ENCODE measurements around the gene TLCD3B.
A peak's percentile ranks its signal among the peaks of the same experiment; 100 is the strongest.
"Not testable (repeated sequence)": the region's sequence is repeated elsewhere in the genome, so short reads cannot be mapped to it uniquely, and the experiment has no call there.

The TLCD3B gene

GRCh38 chr16:30060836-30061554, 29.9 kb upstream of the TLCD3B start:
- no peak for DNase-seq

GRCh38 chr16:30060346-30060745, 29.3 kb upstream of the TLCD3B start:
- no peak for DNase-seq

GRCh38 chr16:30054959-30055553, 24.0 kb upstream of the TLCD3B start:
- DNase-seq: peak; percentile 52

GRCh38 chr16:30054451-30054850, 23.4 kb upstream of the TLCD3B start:
- no peak for DNase-seq

GRCh38 chr16:30053376-30054015, 22.4 kb upstream of the TLCD3B start:
- no peak for DNase-seq

- DNase-seq: peak; percentile 90
These were observed 21.8 kb upstream of the TLCD3B start for GRCh38 chr16:30052671-30053372.

GRCh38 chr16:30051518-30051917, 20.4 kb upstream of the TLCD3B start:
- DNase-seq: no peak

GRCh38 chr16:30049871-30050270, 18.8 kb upstream of the TLCD3B start:
- DNase-seq: no peak

- DNase-seq: no peak
These were observed 15.5 kb upstream of the TLCD3B start for GRCh38 chr16:30046588-30046987.

GRCh38 chr16:30046178-30046577, 15.1 kb upstream of the TLCD3B start:
- no peak for DNase-seq

- DNase-seq: peak; percentile 49
These were observed 10.8 kb upstream of the TLCD3B start for GRCh38 chr16:30041841-30042240.

GRCh38 chr16:30040690-30041089, 9.6 kb upstream of the TLCD3B start:
- DNase-seq: not testable (repeated sequence)

GRCh38 chr16:30040221-30040620, 9.2 kb upstream of the TLCD3B start:
- DNase-seq: no peak

GRCh38 chr16:30033270-30033669, 2.2 kb upstream of the TLCD3B start:
- no peak for DNase-seq

GRCh38 chr16:30032083-30032819, 1.2 kb upstream of the TLCD3B start:
- peak; percentile 75 for DNase-seq

- no peak for DNase-seq
These were observed 427 bp upstream of the TLCD3B start for GRCh38 chr16:30031477-30031918.

GRCh38 chr16:30030011-30030685, 923 bp downstream of the TLCD3B start:
- no peak for DNase-seq

- DNase-seq: no peak
These were observed 2.5 kb downstream of the TLCD3B start for GRCh38 chr16:30028438-30029076.

- no peak for DNase-seq
These were observed 3.3 kb downstream of the TLCD3B start for GRCh38 chr16:30027588-30028437.

- DNase-seq: no peak
These were observed 4.6 kb downstream of the TLCD3B start for GRCh38 chr16:30026449-30026848.

- DNase-seq: no peak
These were observed 5.5 kb downstream of the TLCD3B start for GRCh38 chr16:30025574-30025973.
